ENCODE measurements around the gene DCAF12L1. TPM values are rescaled to one million over a fixed set of nuclear protein-coding genes. Genes with fewer than 3 reads are reported as not detected.

DCAF12L1 gene
- total RNA-seq, 1 experiment from 2014 or later, result not detected

DNA sequence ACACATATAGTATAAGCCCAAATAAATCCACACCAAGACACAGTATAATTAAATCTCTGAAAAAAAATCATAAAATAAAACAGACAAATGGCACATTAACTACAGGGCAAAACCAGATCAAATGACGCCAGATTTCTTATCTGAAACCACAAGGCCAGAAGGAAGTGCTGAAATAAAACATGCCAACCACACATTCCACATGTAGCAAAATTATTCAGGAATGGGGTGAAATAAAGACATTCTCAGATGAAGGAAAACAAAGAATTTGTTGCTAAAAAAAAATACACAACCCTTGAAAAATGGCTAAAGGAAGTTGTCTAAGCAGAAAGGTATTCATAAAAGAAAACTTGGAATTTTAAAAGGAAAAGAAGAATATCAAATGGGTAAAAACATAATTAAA, 4.5 kb upstream of the DCAF12L1 start:
- RAD21 ChIA-PET (ENCODE audit: low non-redundant PET in 1 of 2, low total read pairs in 2 of 2, uncharacterized antibody in 2 of 2, unreplicated experiment in 2 of 2), result no interaction called here
- BruUV-seq (replicated peaks), result no TSS peak
- intact Hi-C loops (cut with micrococcal nuclease), result no loop called here
- H2AFZ ChIP-seq (ENCODE audit: low read depth, low read length, poor library complexity, severe bottlenecking), result no peak overlapping the region
- H3K4me3 ChIP-seq (replicated peaks in 1 of 2; ENCODE audit: low read depth in 1 of 2, low read length in 2 of 2), result no peak overlapping the region
- H3K4me2 ChIP-seq (ENCODE audit: low read length), result no peak overlapping the region
- CTCF ChIA-PET, result no interaction called here
- no peak overlapping the region for H3K27ac ChIP-seq (ENCODE audit: low read depth, low read length)
- H4K20me1 ChIP-seq (ENCODE audit: insufficient read depth), result no peaks in the 10 kb centered on the region
- H3K27me3 ChIP-seq (ENCODE audit: insufficient read depth, low read length), result no peaks in the 10 kb centered on the region
- no peak for TF ChIP-seq TCF7L2 (IDR thresholded peaks at IDR 0.05; ENCODE audit: borderline replicate concordance, extremely low read depth, insufficient read depth, insufficient read length)
- TF ChIP-seq SRF (IDR thresholded peaks at IDR 0.05; ENCODE audit: low read depth), result no peak
- TF ChIP-seq, protein P1, sequence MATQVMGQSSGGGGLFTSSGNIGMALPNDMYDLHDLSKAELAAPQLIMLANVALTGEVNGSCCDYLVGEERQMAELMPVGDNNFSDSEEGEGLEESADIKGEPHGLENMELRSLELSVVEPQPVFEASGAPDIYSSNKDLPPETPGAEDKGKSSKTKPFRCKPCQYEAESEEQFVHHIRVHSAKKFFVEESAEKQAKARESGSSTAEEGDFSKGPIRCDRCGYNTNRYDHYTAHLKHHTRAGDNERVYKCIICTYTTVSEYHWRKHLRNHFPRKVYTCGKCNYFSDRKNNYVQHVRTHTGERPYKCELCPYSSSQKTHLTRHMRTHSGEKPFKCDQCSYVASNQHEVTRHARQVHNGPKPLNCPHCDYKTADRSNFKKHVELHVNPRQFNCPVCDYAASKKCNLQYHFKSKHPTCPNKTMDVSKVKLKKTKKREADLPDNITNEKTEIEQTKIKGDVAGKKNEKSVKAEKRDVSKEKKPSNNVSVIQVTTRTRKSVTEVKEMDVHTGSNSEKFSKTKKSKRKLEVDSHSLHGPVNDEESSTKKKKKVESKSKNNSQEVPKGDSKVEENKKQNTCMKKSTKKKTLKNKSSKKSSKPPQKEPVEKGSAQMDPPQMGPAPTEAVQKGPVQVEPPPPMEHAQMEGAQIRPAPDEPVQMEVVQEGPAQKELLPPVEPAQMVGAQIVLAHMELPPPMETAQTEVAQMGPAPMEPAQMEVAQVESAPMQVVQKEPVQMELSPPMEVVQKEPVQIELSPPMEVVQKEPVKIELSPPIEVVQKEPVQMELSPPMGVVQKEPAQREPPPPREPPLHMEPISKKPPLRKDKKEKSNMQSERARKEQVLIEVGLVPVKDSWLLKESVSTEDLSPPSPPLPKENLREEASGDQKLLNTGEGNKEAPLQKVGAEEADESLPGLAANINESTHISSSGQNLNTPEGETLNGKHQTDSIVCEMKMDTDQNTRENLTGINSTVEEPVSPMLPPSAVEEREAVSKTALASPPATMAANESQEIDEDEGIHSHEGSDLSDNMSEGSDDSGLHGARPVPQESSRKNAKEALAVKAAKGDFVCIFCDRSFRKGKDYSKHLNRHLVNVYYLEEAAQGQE (IDR thresholded peaks at IDR 0.05; ENCODE audit: low read depth), result no peak
- TF ChIP-seq, protein P2, sequence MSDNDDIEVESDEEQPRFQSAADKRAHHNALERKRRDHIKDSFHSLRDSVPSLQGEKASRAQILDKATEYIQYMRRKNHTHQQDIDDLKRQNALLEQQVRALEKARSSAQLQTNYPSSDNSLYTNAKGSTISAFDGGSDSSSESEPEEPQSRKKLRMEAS (IDR thresholded peaks at IDR 0.05), result no peak
- TF ChIP-seq FOSL1 (IDR thresholded peaks at IDR 0.05; ENCODE audit: low read depth), result no peak
- no peak for TF ChIP-seq POLR2AphosphoS5 (IDR thresholded peaks at IDR 0.05; ENCODE audit: low read depth, low read length)
- no peak for TF ChIP-seq POLR2A (IDR thresholded peaks at IDR 0.05; ENCODE audit: borderline replicate concordance, extremely low read depth, insufficient read depth, insufficient read length)
- no peak for TF ChIP-seq EZH2phosphoT487 (IDR thresholded peaks at IDR 0.05; ENCODE audit: borderline replicate concordance)
- TF ChIP-seq, protein P3, sequence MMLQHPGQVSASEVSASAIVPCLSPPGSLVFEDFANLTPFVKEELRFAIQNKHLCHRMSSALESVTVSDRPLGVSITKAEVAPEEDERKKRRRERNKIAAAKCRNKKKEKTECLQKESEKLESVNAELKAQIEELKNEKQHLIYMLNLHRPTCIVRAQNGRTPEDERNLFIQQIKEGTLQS (IDR thresholded peaks at IDR 0.05), result no peak
- no peak for TF ChIP-seq EGR1 (IDR thresholded peaks at IDR 0.05; ENCODE audit: low read depth)
- TF ChIP-seq ELF1 (IDR thresholded peaks at IDR 0.05; ENCODE audit: borderline replicate concordance, low read depth), result no peak
- no peak for TF ChIP-seq SP1 (IDR thresholded peaks at IDR 0.05; ENCODE audit: low read depth)
- no peak for TF ChIP-seq JUND (IDR thresholded peaks at IDR 0.05)
- no peak for TF ChIP-seq RAD21 (IDR thresholded peaks at IDR 0.05; ENCODE audit: low read depth)
- TF ChIP-seq, protein P4, sequence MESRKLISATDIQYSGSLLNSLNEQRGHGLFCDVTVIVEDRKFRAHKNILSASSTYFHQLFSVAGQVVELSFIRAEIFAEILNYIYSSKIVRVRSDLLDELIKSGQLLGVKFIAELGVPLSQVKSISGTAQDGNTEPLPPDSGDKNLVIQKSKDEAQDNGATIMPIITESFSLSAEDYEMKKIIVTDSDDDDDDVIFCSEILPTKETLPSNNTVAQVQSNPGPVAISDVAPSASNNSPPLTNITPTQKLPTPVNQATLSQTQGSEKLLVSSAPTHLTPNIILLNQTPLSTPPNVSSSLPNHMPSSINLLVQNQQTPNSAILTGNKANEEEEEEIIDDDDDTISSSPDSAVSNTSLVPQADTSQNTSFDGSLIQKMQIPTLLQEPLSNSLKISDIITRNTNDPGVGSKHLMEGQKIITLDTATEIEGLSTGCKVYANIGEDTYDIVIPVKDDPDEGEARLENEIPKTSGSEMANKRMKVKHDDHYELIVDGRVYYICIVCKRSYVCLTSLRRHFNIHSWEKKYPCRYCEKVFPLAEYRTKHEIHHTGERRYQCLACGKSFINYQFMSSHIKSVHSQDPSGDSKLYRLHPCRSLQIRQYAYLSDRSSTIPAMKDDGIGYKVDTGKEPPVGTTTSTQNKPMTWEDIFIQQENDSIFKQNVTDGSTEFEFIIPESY (IDR thresholded peaks at IDR 0.05; ENCODE audit: extremely low read depth, insufficient replicate concordance, low read length), result no peak
- TF ChIP-seq EZH2 (IDR thresholded peaks at IDR 0.05), result no peak
- TF ChIP-seq, protein P5, sequence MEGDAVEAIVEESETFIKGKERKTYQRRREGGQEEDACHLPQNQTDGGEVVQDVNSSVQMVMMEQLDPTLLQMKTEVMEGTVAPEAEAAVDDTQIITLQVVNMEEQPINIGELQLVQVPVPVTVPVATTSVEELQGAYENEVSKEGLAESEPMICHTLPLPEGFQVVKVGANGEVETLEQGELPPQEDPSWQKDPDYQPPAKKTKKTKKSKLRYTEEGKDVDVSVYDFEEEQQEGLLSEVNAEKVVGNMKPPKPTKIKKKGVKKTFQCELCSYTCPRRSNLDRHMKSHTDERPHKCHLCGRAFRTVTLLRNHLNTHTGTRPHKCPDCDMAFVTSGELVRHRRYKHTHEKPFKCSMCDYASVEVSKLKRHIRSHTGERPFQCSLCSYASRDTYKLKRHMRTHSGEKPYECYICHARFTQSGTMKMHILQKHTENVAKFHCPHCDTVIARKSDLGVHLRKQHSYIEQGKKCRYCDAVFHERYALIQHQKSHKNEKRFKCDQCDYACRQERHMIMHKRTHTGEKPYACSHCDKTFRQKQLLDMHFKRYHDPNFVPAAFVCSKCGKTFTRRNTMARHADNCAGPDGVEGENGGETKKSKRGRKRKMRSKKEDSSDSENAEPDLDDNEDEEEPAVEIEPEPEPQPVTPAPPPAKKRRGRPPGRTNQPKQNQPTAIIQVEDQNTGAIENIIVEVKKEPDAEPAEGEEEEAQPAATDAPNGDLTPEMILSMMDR (IDR thresholded peaks at IDR 0.05 in 2 of 3, conservative IDR thresholded peaks at IDR 0.05 in 1 of 3; ENCODE audit: borderline replicate concordance in 1 of 3, insufficient read depth in 1 of 3, low read depth in 2 of 3, low read length in 2 of 3), result no peak
- no peak for TF ChIP-seq CBX3 (IDR thresholded peaks at IDR 0.05; ENCODE audit: low read depth)
- DNase-seq (ENCODE audit: low read depth, low spot score) (no peak), ATAC-seq (no peak)
- H3K4me1 ChIP-seq (ENCODE audit: control insufficient read depth in 1 of 2, insufficient read depth in 2 of 2, low read length in 2 of 2), result no peaks in the 10 kb centered on the region
- POLR2A ChIA-PET, result no interaction called here
- H3K9ac ChIP-seq (ENCODE audit: low read length), result no peak overlapping the region
- H3K9me2 ChIP-seq (ENCODE audit: insufficient read depth), result no peaks in the 10 kb centered on the region
- no peaks in the 10 kb centered on the region for H3K9me3 ChIP-seq (ENCODE audit: control insufficient read depth in 1 of 2, insufficient read depth in 1 of 2, low read depth in 1 of 2, low read length in 2 of 2)
- H3K79me2 ChIP-seq (ENCODE audit: insufficient read depth, low read length), result no peaks in the 10 kb centered on the region
- no peaks in the 10 kb centered on the region for H3K36me3 ChIP-seq (ENCODE audit: control insufficient read depth in 1 of 2, insufficient read depth in 2 of 2, low read length in 2 of 2)

Measured in HCT116 (cell line).